ENCODE results near the gene ICOS.
A peak's percentile ranks its signal among the peaks of the same experiment; 100 is the strongest.
"Not testable (repeated sequence)": the region's sequence is repeated elsewhere in the genome, so short reads cannot be mapped to it uniquely, and the experiment has no call there.

ICOS gene

GRCh38 chr2:203908066-203908796 lies 28.3 kb upstream of the ICOS start:
- H3K36me3 Mint-ChIP-seq (ENCODE audit: low read depth): peaks cover 2% of the 10 kb centered on the region
- no peak overlapping the region for H3K4me3 Mint-ChIP-seq
- no peak for DNase-seq
- H3K27me3 Mint-ChIP-seq: no peaks in the 10 kb centered on the region
- peaks cover 7% of the 10 kb centered on the region for H3K9me3 Mint-ChIP-seq
- H3K27ac Mint-ChIP-seq: peak overlapping the region; percentile 72
- H3K4me1 Mint-ChIP-seq (ENCODE audit: low read depth): peaks cover 28% of the 10 kb centered on the region

- Mint-ChIP-seq H3K9me3 (peaks cover 4% of the 10 kb centered on the region), H3K4me1 (ENCODE audit: low read depth) (peaks cover 28% of the 10 kb centered on the region), H3K4me3 (no peak overlapping the region), H3K36me3 (ENCODE audit: low read depth) (no peaks in the 10 kb centered on the region), H3K27me3 (no peaks in the 10 kb centered on the region), H3K27ac (peak overlapping the region; percentile 72)
- no peak for DNase-seq
Observed at GRCh38 chr2:203908797-203909185, 27.8 kb upstream of the ICOS start.

GRCh38 chr2:203909261-203909967 lies 27.1 kb upstream of the ICOS start:
- Mint-ChIP-seq H3K27ac (peak overlapping the region; percentile 82), H3K4me3 (peak overlapping the region; percentile 49), H3K36me3 (ENCODE audit: low read depth) (no peaks in the 10 kb centered on the region), H3K27me3 (no peaks in the 10 kb centered on the region), H3K4me1 (ENCODE audit: low read depth) (peaks cover 34% of the 10 kb centered on the region), H3K9me3 (peaks cover 3% of the 10 kb centered on the region)
- DNase-seq: no peak

GRCh38 chr2:203909974-203910373 lies 26.6 kb upstream of the ICOS start:
- DNase-seq: no peak
- Mint-ChIP-seq H3K36me3 (ENCODE audit: low read depth) (no peaks in the 10 kb centered on the region), H3K4me1 (ENCODE audit: low read depth) (peaks cover 39% of the 10 kb centered on the region), H3K27ac (peak overlapping the region; percentile 82), H3K4me3 (peak overlapping the region; percentile 49), H3K27me3 (no peaks in the 10 kb centered on the region), H3K9me3 (no peaks in the 10 kb centered on the region)

GRCh38 chr2:203913947-203914346 lies 22.6 kb upstream of the ICOS start:
- Mint-ChIP-seq H3K4me3 (no peak overlapping the region), H3K27me3 (no peaks in the 10 kb centered on the region), H3K36me3 (ENCODE audit: low read depth) (no peaks in the 10 kb centered on the region), H3K27ac (no peak overlapping the region), H3K9me3 (no peaks in the 10 kb centered on the region), H3K4me1 (ENCODE audit: low read depth) (peaks cover 52% of the 10 kb centered on the region)
- no peak for DNase-seq

- no peak for DNase-seq
- H3K4me3 Mint-ChIP-seq: no peak overlapping the region
- no peaks in the 10 kb centered on the region for H3K27me3 Mint-ChIP-seq
- H3K4me1 Mint-ChIP-seq (ENCODE audit: low read depth): peaks cover 45% of the 10 kb centered on the region
- H3K9me3 Mint-ChIP-seq: no peaks in the 10 kb centered on the region
- H3K27ac Mint-ChIP-seq: no peak overlapping the region
- H3K36me3 Mint-ChIP-seq (ENCODE audit: low read depth): no peaks in the 10 kb centered on the region
Observed at GRCh38 chr2:203914546-203915182, 21.9 kb upstream of the ICOS start.

- no peak for DNase-seq
- Mint-ChIP-seq H3K4me3 (no peak overlapping the region), H3K27ac (no peak overlapping the region), H3K27me3 (no peaks in the 10 kb centered on the region), H3K36me3 (ENCODE audit: low read depth) (no peaks in the 10 kb centered on the region), H3K4me1 (ENCODE audit: low read depth) (peaks cover 39% of the 10 kb centered on the region), H3K9me3 (no peaks in the 10 kb centered on the region)
Observed at GRCh38 chr2:203915256-203915655, 21.3 kb upstream of the ICOS start.

GRCh38 chr2:203916756-203917155 lies 19.8 kb upstream of the ICOS start:
- no peaks in the 10 kb centered on the region for H3K9me3 Mint-ChIP-seq
- no peak for DNase-seq
- H3K27ac Mint-ChIP-seq: peak overlapping the region; percentile 7
- no peaks in the 10 kb centered on the region for H3K27me3 Mint-ChIP-seq
- H3K36me3 Mint-ChIP-seq (ENCODE audit: low read depth): no peaks in the 10 kb centered on the region
- H3K4me1 Mint-ChIP-seq (ENCODE audit: low read depth): peaks cover 37% of the 10 kb centered on the region
- H3K4me3 Mint-ChIP-seq: no peak overlapping the region

GRCh38 chr2:203918264-203918663 lies 18.3 kb upstream of the ICOS start:
- no peak overlapping the region for H3K27ac Mint-ChIP-seq
- no peaks in the 10 kb centered on the region for H3K36me3 Mint-ChIP-seq (ENCODE audit: low read depth)
- no peaks in the 10 kb centered on the region for H3K27me3 Mint-ChIP-seq
- peaks cover 37% of the 10 kb centered on the region for H3K4me1 Mint-ChIP-seq (ENCODE audit: low read depth)
- no peaks in the 10 kb centered on the region for H3K9me3 Mint-ChIP-seq
- no peak for DNase-seq
- H3K4me3 Mint-ChIP-seq: no peak overlapping the region

GRCh38 chr2:203918839-203919238 lies 17.7 kb upstream of the ICOS start:
- H3K27ac Mint-ChIP-seq: no peak overlapping the region
- no peaks in the 10 kb centered on the region for H3K27me3 Mint-ChIP-seq
- H3K9me3 Mint-ChIP-seq: no peaks in the 10 kb centered on the region
- H3K4me3 Mint-ChIP-seq: no peak overlapping the region
- no peak for DNase-seq
- H3K4me1 Mint-ChIP-seq (ENCODE audit: low read depth): peaks cover 36% of the 10 kb centered on the region
- no peaks in the 10 kb centered on the region for H3K36me3 Mint-ChIP-seq (ENCODE audit: low read depth)

- Mint-ChIP-seq H3K27ac (no peak overlapping the region), H3K27me3 (no peaks in the 10 kb centered on the region), H3K4me3 (no peak overlapping the region), H3K4me1 (ENCODE audit: low read depth) (peaks cover 11% of the 10 kb centered on the region), H3K9me3 (no peaks in the 10 kb centered on the region), H3K36me3 (ENCODE audit: low read depth) (peaks cover 2% of the 10 kb centered on the region)
- DNase-seq: no peak
Observed at GRCh38 chr2:203925512-203926158, 10.9 kb upstream of the ICOS start.

GRCh38 chr2:203928849-203929248 lies 7.7 kb upstream of the ICOS start:
- Mint-ChIP-seq H3K36me3 (ENCODE audit: low read depth) (peaks cover 27% of the 10 kb centered on the region), H3K27me3 (no peaks in the 10 kb centered on the region), H3K9me3 (peaks cover 8% of the 10 kb centered on the region), H3K27ac (no peak overlapping the region), H3K4me1 (ENCODE audit: low read depth) (peaks cover 40% of the 10 kb centered on the region), H3K4me3 (no peak overlapping the region)
- no peak for DNase-seq

- peaks cover 61% of the 10 kb centered on the region for H3K4me1 Mint-ChIP-seq (ENCODE audit: low read depth)
- H3K36me3 Mint-ChIP-seq (ENCODE audit: low read depth): peaks cover 30% of the 10 kb centered on the region
Observed at GRCh38 chr2:203931262-203931661, 5.3 kb upstream of the ICOS start.

GRCh38 chr2:203934041-203934492 lies 2.5 kb upstream of the ICOS start:
- peak; percentile 60 for DNase-seq
- peak overlapping the region; percentile 72 for H3K4me3 Mint-ChIP-seq
- H3K27me3 Mint-ChIP-seq: no peaks in the 10 kb centered on the region
- H3K36me3 Mint-ChIP-seq (ENCODE audit: low read depth): peaks cover 56% of the 10 kb centered on the region
- peaks cover 60% of the 10 kb centered on the region for H3K4me1 Mint-ChIP-seq (ENCODE audit: low read depth)
- peaks cover 8% of the 10 kb centered on the region for H3K9me3 Mint-ChIP-seq
- H3K27ac Mint-ChIP-seq: peak overlapping the region; percentile 98

More at GRCh38 chr2:203931262-203931661, 5.3 kb upstream of the ICOS start:
- H3K27me3 Mint-ChIP-seq, DNase-seq, H3K9me3 Mint-ChIP-seq: not testable (repeated sequence)
- Mint-ChIP-seq H3K27ac (peak overlapping the region; percentile 89), H3K4me3 (peak overlapping the region; percentile 47)

All from activated T-cell treated with anti-CD3 and anti-CD28 coated beads, Interleukin-2, amount 50 U/mL, for 24 hours (primary cell).